ENCODE data around the gene MYH1.

DNA sequence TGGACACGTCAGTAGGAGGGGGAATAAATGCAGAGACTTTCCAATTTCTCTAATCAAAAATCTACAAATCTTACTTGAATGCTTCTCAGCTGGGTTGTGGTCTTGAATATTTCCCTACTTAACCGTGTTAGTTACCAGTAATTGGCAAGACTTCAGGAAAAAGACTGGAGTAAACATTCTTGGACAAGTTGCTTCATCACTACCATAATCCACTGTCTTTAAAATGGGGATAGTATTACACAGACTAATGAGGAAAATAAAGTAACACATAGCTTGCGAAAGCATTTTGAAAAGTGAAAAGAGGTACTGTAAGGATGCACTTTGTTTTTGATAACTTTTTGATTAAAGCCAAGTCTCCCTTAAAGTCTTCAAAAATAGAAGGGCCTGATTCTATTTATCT, 18.4 kb downstream of the MYH1 start:
- TF ChIP-seq, protein P1, sequence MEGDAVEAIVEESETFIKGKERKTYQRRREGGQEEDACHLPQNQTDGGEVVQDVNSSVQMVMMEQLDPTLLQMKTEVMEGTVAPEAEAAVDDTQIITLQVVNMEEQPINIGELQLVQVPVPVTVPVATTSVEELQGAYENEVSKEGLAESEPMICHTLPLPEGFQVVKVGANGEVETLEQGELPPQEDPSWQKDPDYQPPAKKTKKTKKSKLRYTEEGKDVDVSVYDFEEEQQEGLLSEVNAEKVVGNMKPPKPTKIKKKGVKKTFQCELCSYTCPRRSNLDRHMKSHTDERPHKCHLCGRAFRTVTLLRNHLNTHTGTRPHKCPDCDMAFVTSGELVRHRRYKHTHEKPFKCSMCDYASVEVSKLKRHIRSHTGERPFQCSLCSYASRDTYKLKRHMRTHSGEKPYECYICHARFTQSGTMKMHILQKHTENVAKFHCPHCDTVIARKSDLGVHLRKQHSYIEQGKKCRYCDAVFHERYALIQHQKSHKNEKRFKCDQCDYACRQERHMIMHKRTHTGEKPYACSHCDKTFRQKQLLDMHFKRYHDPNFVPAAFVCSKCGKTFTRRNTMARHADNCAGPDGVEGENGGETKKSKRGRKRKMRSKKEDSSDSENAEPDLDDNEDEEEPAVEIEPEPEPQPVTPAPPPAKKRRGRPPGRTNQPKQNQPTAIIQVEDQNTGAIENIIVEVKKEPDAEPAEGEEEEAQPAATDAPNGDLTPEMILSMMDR (IDR thresholded peaks at IDR 0.05 in 2 of 3, conservative IDR thresholded peaks at IDR 0.05 in 1 of 3; ENCODE audit: control insufficient read depth in 2 of 3, extremely low read depth in 1 of 3, insufficient read depth in 1 of 3, low read depth in 3 of 3, low read length in 3 of 3) = no peak
- TF ChIP-seq, protein P2, sequence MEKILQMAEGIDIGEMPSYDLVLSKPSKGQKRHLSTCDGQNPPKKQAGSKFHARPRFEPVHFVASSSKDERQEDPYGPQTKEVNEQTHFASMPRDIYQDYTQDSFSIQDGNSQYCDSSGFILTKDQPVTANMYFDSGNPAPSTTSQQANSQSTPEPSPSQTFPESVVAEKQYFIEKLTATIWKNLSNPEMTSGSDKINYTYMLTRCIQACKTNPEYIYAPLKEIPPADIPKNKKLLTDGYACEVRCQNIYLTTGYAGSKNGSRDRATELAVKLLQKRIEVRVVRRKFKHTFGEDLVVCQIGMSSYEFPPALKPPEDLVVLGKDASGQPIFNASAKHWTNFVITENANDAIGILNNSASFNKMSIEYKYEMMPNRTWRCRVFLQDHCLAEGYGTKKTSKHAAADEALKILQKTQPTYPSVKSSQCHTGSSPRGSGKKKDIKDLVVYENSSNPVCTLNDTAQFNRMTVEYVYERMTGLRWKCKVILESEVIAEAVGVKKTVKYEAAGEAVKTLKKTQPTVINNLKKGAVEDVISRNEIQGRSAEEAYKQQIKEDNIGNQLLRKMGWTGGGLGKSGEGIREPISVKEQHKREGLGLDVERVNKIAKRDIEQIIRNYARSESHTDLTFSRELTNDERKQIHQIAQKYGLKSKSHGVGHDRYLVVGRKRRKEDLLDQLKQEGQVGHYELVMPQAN (conservative IDR thresholded peaks at IDR 0.05) = no peak
- TF ChIP-seq YY1 (IDR thresholded peaks at IDR 0.05; ENCODE audit: low read depth, low read length) = no peak
- no peak for TF ChIP-seq RFX5 (IDR thresholded peaks at IDR 0.05; ENCODE audit: low read depth, low read length)
- TF ChIP-seq SIN3A (IDR thresholded peaks at IDR 0.05; ENCODE audit: low read depth, low read length) = no peak
